Measurements from ENCODE around the gene GPNMB.

The GPNMB gene

DNA sequence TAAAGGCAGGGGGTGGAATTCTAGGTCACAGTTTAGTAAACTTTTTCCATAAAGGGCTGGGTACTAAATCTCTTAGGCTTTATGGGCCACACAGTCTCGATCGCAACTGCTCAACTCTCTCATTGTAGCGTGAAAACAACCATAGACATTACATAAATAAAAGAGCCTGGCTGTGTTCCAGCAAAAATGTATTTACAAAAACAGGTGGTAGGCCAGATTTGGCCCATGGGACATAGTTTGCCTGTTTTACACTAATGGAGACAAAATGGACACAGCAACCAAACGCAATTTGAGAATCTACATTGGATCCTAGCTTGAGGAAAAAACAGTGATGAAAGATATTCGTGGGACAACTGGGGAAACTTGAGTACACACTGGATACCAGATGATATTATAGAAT, 29.3 kb downstream of the GPNMB start:
- H3K27me3 Mint-ChIP-seq, result no peaks in the 10 kb centered on the region
- H3K4me1 Mint-ChIP-seq, result peaks cover 11% of the 10 kb centered on the region
- no peaks in the 10 kb centered on the region for H3K9me3 Mint-ChIP-seq
- H3K4me3 Mint-ChIP-seq, result no peak overlapping the region
- no peak for ATAC-seq
- no peak overlapping the region for H3K27ac Mint-ChIP-seq
- H3K36me3 Mint-ChIP-seq, result no peaks in the 10 kb centered on the region

DNA sequence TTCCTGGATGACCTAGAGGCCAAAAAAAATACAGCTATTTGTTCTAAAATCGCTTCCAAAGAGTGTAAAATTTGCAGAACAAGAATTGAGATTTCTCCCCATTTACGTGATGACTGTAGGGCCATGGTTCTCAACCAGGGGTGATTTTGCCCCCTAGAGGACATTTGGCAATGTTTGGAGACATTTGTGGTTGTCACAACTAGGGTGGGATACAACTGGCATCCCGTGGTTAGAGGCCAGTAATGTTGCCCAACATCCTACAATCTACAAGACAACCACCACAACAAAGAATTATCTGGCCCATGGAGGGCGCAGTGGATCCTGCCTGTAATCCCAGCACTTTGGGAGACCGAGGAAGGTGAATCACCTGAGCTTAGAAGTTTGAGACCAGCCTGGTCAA, 29.8 kb downstream of the GPNMB start:
- H3K4me3 Mint-ChIP-seq, result no peak overlapping the region
- no peaks in the 10 kb centered on the region for H3K27me3 Mint-ChIP-seq
- peaks cover 11% of the 10 kb centered on the region for H3K4me1 Mint-ChIP-seq
- H3K27ac Mint-ChIP-seq, result no peak overlapping the region
- H3K9me3 Mint-ChIP-seq, result no peaks in the 10 kb centered on the region
- no peaks in the 10 kb centered on the region for H3K36me3 Mint-ChIP-seq
- ATAC-seq, result no peak

- no peak overlapping the region for H3K4me3 Mint-ChIP-seq
- H3K27ac Mint-ChIP-seq, result no peak overlapping the region
- no peaks in the 10 kb centered on the region for H3K9me3 Mint-ChIP-seq
- H3K27me3 Mint-ChIP-seq, result no peaks in the 10 kb centered on the region
- no peaks in the 10 kb centered on the region for H3K36me3 Mint-ChIP-seq
- no peak for ATAC-seq
- peaks cover 11% of the 10 kb centered on the region for H3K4me1 Mint-ChIP-seq
Observed at GRCh38 chr7:23276947-23277346, 30.4 kb downstream of the GPNMB start.

GRCh38 chr7:23277359-23277989, 30.9 kb downstream of the GPNMB start:
- Mint-ChIP-seq H3K9me3 (no peaks in the 10 kb centered on the region), H3K4me3 (no peak overlapping the region), H3K36me3 (no peaks in the 10 kb centered on the region), H3K27ac (no peak overlapping the region), H3K4me1 (peaks cover 11% of the 10 kb centered on the region), H3K27me3 (no peaks in the 10 kb centered on the region)
- peak; percentile 48 for ATAC-seq

DNA sequence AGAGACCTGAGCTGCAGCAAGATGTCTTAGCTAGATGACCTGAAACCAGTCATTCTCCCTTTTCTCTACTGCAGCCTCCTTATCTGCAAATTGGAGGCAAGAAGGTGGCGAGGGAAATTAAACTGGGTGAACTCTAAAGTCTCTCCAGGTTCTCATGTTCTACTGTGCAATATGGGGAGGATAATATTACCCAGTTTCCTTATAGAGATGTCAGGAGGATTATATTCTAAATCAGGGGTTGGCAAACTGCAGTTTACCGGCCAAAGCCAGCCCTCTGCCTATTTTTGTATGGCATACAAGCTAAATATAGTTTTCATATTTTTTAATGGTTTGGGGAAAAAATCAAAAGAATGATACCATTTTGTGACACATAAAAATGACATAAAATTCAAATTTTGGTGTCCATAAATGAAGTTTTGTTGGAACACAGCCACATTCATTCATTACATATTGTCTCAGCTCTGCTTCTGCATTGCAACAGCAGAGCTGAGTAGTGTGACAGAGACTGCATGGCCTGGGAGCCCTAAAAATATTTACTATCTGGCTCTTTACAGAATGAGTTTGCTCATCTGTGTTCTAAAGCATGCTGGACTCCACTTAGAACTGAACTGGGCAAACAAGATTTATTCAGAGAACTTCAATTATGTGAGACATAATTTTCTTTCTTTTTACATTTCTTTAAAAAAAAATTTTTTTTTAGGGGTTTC, 33.4 kb downstream of the GPNMB start:
- no peaks in the 10 kb centered on the region for H3K36me3 Mint-ChIP-seq
- H3K4me1 Mint-ChIP-seq, result no peaks in the 10 kb centered on the region
- no peak overlapping the region for H3K27ac Mint-ChIP-seq
- ATAC-seq, result no peak
- H3K27me3 Mint-ChIP-seq, result no peaks in the 10 kb centered on the region
- no peak overlapping the region for H3K4me3 Mint-ChIP-seq
- H3K9me3 Mint-ChIP-seq, result no peaks in the 10 kb centered on the region

DNA sequence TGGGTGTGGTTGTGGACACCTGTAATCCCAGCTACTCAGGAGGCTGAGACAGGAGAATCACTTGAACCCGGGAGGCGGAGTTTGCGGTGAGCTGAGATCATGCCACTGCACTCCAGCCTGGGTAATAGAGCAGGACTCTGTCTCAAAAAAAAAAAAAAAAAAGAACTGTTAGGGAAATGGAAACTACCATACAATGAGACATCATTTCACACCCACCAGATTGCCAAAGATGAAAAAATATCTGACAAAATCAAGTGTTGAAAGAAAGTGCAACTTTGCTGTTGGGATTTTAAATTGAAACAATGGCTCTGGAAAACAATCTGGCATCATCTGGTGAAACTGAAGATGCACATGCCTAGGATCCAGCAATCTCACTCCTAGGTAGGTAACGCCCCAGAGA, 36.5 kb downstream of the GPNMB start:
- Mint-ChIP-seq H3K9me3 (no peaks in the 10 kb centered on the region), H3K36me3 (no peaks in the 10 kb centered on the region), H3K27ac (no peak overlapping the region), H3K27me3 (no peaks in the 10 kb centered on the region), H3K4me1 (no peaks in the 10 kb centered on the region), H3K4me3 (no peak overlapping the region)
- no peak for ATAC-seq

DNA sequence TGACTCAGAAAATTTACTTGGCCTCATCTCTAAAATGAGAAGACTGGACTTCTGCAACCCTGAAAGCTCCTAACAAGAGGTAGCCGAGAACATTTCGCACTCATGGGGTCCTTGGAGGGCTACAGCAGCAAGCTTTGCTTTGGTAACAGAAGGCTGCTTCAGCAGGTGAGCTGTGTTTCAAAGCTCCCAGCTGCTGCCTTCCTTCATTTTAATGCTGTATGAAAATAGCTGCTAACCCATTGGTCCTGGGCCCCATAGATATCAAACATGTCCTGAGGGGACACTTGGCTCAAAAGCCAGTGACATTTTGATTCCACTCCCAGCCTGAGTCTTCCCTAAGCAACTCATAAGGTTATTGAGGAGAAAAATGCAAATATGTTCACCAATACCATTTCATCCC, 38.3 kb downstream of the GPNMB start:
- Mint-ChIP-seq H3K36me3 (no peaks in the 10 kb centered on the region), H3K27me3 (no peaks in the 10 kb centered on the region), H3K4me3 (no peak overlapping the region), H3K27ac (no peak overlapping the region), H3K4me1 (no peaks in the 10 kb centered on the region), H3K9me3 (no peaks in the 10 kb centered on the region)
- no peak for ATAC-seq

DNA sequence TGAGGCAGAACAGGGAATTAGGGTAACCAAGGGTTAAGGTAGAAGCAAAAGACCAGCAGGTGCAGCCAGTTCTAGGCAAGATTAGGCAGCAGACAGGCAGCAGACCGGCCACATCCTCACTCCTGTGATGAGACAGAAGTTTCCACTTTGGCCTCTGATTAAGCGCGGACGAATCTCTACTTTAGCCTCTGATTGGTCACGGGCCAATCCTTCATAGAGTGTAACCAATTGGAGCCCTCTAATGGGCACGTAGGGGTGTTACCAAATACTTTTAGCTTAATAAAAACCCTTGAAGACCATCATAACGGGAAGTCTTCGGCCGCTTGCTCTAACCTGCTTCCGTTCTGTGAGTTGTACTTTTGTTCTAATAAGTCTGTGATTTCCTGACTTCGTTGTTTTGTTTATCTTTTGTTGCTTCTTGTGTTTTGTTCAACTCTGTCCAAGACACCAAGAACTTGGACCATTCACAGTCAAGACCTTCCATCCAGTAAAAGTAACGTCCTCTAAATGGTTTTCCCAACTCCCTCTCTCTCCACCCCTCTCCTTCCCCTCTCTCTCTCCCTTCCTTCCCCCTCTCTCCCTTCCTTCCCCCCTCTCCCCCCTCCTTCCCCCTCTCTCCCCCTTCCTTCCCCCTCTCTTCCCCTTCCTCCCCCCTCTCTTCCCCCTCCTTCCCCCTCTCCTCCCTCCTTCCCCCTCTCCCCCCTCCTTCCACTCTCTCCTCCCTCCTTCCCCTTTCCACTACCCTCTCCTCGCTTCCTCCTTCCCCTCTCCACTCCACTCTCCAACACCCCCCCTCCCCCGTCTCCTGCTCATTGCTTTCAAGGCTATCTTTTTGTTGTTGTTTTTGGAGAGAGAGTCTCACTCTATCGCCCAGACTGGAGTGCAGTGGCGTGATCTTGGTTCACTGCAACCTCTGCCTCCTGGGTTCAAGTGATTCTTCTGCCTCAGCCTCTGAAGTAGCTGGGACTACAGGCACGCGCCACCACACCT, 39.4 kb downstream of the GPNMB start:
- no peaks in the 10 kb centered on the region for H3K9me3 Mint-ChIP-seq
- no peaks in the 10 kb centered on the region for H3K27me3 Mint-ChIP-seq
- H3K4me1 Mint-ChIP-seq, result no peaks in the 10 kb centered on the region
- no peak overlapping the region for H3K4me3 Mint-ChIP-seq
- no peak for ATAC-seq
- H3K27ac Mint-ChIP-seq, result no peak overlapping the region
- H3K36me3 Mint-ChIP-seq, result no peaks in the 10 kb centered on the region

- H3K9me3 Mint-ChIP-seq, result no peaks in the 10 kb centered on the region
- H3K27ac Mint-ChIP-seq, result no peak overlapping the region
- H3K36me3 Mint-ChIP-seq, result no peaks in the 10 kb centered on the region
- H3K27me3 Mint-ChIP-seq, result peaks cover 7% of the 10 kb centered on the region
- H3K4me3 Mint-ChIP-seq, result no peak overlapping the region
- no peak for ATAC-seq
- H3K4me1 Mint-ChIP-seq, result no peaks in the 10 kb centered on the region
Observed at GRCh38 chr7:23287612-23288011, 41.0 kb downstream of the GPNMB start.

GRCh38 chr7:23290993-23291392, 44.4 kb downstream of the GPNMB start:
- Mint-ChIP-seq H3K9me3 (no peaks in the 10 kb centered on the region), H3K4me3 (no peak overlapping the region), H3K27me3 (peaks cover 7% of the 10 kb centered on the region), H3K4me1 (no peaks in the 10 kb centered on the region), H3K36me3 (no peaks in the 10 kb centered on the region), H3K27ac (no peak overlapping the region)
- no peak for ATAC-seq

DNA sequence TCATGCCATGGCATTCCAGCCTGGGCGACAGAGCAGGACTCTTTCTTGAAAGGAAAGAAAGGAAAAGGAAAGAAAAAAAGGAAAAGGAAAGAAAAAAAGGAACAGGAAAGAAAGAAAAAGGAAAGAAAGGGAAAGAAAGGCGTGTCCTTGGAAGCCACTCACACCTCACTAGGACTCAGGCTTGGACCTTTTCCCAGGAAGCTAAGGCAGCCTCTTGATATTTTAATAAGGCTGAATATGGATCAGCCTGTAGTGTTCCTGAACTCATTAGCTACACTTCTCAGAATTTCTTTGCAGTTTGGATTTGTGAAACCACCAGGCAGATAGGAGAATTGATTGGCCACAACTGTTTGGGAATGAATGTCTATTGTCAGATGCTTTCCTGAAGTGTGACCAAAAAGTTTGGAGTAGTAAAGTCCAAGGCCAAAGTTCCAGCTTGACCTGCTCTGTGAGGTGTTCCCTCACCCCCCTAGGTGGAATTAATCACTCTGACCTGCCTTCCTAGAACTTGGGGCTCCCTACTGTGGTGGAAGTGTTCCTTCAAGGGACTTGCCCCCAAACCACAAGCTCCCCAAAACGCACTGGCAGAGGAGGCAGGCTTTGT, 45.5 kb downstream of the GPNMB start:
- Mint-ChIP-seq H3K4me3 (no peak overlapping the region), H3K4me1 (no peaks in the 10 kb centered on the region), H3K9me3 (no peaks in the 10 kb centered on the region), H3K27ac (no peak overlapping the region), H3K27me3 (peaks cover 7% of the 10 kb centered on the region), H3K36me3 (no peaks in the 10 kb centered on the region)
- no peak for ATAC-seq

- no peak for ATAC-seq
- Mint-ChIP-seq H3K27ac (no peak overlapping the region), H3K4me1 (no peaks in the 10 kb centered on the region), H3K27me3 (peaks cover 7% of the 10 kb centered on the region), H3K4me3 (no peak overlapping the region), H3K36me3 (no peaks in the 10 kb centered on the region), H3K9me3 (no peaks in the 10 kb centered on the region)
Observed at GRCh38 chr7:23292623-23293022, 46.0 kb downstream of the GPNMB start.

- no peak for ATAC-seq
- Mint-ChIP-seq H3K36me3 (no peaks in the 10 kb centered on the region), H3K27ac (no peak overlapping the region), H3K4me1 (no peaks in the 10 kb centered on the region), H3K27me3 (peaks cover 7% of the 10 kb centered on the region), H3K9me3 (no peaks in the 10 kb centered on the region), H3K4me3 (no peak overlapping the region)
Observed at GRCh38 chr7:23293500-23294073, 47.0 kb downstream of the GPNMB start.

GRCh38 chr7:23294549-23295400, 48.2 kb downstream of the GPNMB start:
- Mint-ChIP-seq H3K4me3 (no peak overlapping the region), H3K27me3 (peaks cover 7% of the 10 kb centered on the region)
- ATAC-seq, result no peak

More at GRCh38 chr7:23294549-23295400, 48.2 kb downstream of the GPNMB start:
- H3K27ac Mint-ChIP-seq, result no peak overlapping the region
- no peaks in the 10 kb centered on the region for H3K36me3 Mint-ChIP-seq
- no peaks in the 10 kb centered on the region for H3K9me3 Mint-ChIP-seq
- H3K4me1 Mint-ChIP-seq, result peaks cover 4% of the 10 kb centered on the region

All from stimulated activated memory B cell treated with anti-CD40 and anti-IgM and Interleukin-4, amounts not matched to agents 10 μg/mL and 1 μg/mL and 100 μg/mL, for 72 hours (primary cell).